ENCODE measurements around the gene EPC1.

DNA sequence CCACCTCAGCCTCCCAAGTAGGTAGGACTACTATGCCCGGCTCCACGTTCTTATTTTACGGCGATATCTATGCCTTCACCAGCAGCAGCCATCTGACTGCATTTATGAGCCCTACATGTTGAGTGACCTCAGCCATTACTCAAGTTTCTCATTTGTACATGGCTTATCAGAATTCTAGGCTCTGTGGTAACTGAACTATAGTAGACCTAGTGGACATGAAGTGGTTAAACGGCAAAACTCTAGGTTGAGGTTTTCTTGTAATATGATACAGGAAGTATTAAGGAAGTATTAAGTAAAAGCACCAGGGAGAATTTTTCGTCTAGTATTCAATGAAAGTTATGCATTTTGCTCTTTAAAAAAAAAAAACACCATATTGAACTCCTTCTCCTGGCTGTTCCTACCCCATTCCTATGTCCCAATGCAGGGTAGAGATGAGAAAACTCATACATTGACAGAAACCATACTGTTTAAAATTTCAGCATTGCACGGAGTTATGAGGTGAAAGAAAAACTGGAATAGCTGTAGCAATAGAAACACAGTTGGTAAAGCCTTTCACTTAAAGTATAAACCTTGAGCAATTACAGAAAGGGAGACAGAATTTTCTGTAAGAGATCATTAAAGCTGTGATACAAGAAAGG, 39.8 kb upstream of the EPC1 start:
- TF ChIP-seq, protein P1, sequence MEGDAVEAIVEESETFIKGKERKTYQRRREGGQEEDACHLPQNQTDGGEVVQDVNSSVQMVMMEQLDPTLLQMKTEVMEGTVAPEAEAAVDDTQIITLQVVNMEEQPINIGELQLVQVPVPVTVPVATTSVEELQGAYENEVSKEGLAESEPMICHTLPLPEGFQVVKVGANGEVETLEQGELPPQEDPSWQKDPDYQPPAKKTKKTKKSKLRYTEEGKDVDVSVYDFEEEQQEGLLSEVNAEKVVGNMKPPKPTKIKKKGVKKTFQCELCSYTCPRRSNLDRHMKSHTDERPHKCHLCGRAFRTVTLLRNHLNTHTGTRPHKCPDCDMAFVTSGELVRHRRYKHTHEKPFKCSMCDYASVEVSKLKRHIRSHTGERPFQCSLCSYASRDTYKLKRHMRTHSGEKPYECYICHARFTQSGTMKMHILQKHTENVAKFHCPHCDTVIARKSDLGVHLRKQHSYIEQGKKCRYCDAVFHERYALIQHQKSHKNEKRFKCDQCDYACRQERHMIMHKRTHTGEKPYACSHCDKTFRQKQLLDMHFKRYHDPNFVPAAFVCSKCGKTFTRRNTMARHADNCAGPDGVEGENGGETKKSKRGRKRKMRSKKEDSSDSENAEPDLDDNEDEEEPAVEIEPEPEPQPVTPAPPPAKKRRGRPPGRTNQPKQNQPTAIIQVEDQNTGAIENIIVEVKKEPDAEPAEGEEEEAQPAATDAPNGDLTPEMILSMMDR (conservative IDR thresholded peaks at IDR 0.05 in 1 of 2, IDR thresholded peaks at IDR 0.05 in 1 of 2; ENCODE audit: low read depth in 1 of 2, low read length in 2 of 2), result no peak
- no peak for TF ChIP-seq EZH2 (IDR thresholded peaks at IDR 0.05; ENCODE audit: low read length, missing control alignments)
